Measurements from ENCODE around the gene RPE65.

The RPE65 gene

GRCh38 chr1:68460935-68461334 lies 11.2 kb upstream of the RPE65 start:
- Histone ChIP-seq H3K4me3 (no peak overlapping the region), H3K36me3 (ENCODE audit: insufficient read depth, low read length) (no peaks in the 10 kb centered on the region), H3K9ac (ENCODE audit: insufficient read length) (no peak overlapping the region), H3K27ac (no peak overlapping the region), H3K9me3 (ENCODE audit: low read depth, low read length) (no peaks in the 10 kb centered on the region)
- DNase-seq (ENCODE audit: low read depth, low spot score) = no peak
- TF ChIP-seq FOXP2 (optimal IDR thresholded peaks at IDR 0.05; ENCODE audit: control extremely low read depth, extremely low read length, insufficient read depth) (no peak), POLR2AphosphoS5 (IDR thresholded peaks at IDR 0.05; ENCODE audit: borderline replicate concordance, low read depth, low read length) (no peak), EZH2 (IDR thresholded peaks at IDR 0.05) (no peak)

DNA sequence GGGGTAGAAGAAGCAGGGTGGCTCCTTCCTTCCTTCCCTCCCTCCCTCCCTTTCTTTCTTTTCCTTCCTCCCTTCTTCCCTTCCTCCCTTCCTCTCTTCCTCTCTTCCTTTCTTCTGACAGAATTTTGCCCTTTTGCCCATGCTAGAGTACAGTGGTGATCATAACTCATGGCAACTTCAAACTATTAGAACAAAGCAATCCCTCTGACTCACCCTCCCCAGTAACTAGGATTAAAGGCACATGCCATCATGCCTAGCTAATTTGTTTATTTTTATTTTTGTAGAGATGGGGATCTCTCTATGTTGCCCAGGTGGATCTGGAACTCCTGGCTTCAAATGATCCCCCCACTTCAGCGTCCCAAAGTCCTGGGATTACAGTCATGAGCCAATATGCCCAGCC lies 10.0 kb upstream of the RPE65 start:
- no peak overlapping the region for H3K9ac ChIP-seq (ENCODE audit: insufficient read length)
- H3K4me3 ChIP-seq = no peak overlapping the region
- no peak for DNase-seq (ENCODE audit: low read depth, low spot score)
- no peaks in the 10 kb centered on the region for H3K9me3 ChIP-seq (ENCODE audit: low read depth, low read length)
- H3K36me3 ChIP-seq (ENCODE audit: insufficient read depth, low read length) = no peaks in the 10 kb centered on the region
- TF ChIP-seq EZH2 (IDR thresholded peaks at IDR 0.05) (no peak), FOXP2 (optimal IDR thresholded peaks at IDR 0.05; ENCODE audit: control extremely low read depth, extremely low read length, insufficient read depth) (no peak), POLR2AphosphoS5 (IDR thresholded peaks at IDR 0.05; ENCODE audit: borderline replicate concordance, low read depth, low read length) (no peak)
- no peak overlapping the region for H3K27ac ChIP-seq

GRCh38 chr1:68459091-68459490 lies 9.3 kb upstream of the RPE65 start:
- no peak overlapping the region for H3K27ac ChIP-seq
- H3K9ac ChIP-seq (ENCODE audit: insufficient read length) = no peak overlapping the region
- no peaks in the 10 kb centered on the region for H3K36me3 ChIP-seq (ENCODE audit: insufficient read depth, low read length)
- no peak overlapping the region for H3K4me3 ChIP-seq
- no peaks in the 10 kb centered on the region for H3K9me3 ChIP-seq (ENCODE audit: low read depth, low read length)
- no peak for TF ChIP-seq EZH2 (IDR thresholded peaks at IDR 0.05)
- TF ChIP-seq FOXP2 (optimal IDR thresholded peaks at IDR 0.05; ENCODE audit: control extremely low read depth, extremely low read length, insufficient read depth) = no peak
- DNase-seq (ENCODE audit: low read depth, low spot score) = no peak

DNA sequence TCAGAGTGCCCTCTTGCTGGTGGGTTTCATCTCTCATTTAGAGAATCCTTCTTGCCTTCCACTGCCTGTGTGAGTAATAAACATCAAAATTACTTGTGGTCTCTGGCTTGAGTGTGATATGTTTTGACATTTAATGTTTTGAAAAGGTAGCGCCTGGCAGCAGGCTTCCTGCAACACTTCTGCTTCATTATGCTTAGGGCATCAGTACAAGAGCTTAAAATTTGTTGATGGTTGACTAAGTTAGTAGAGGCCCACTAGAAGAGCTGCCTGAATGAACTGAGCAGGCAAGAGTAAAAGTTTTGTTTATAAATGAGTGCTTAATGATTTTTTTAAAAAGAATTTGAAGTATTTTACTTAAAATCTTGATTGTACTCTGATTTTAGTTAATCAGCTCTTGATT lies 6.4 kb upstream of the RPE65 start:
- Histone ChIP-seq H3K4me3 (no peak overlapping the region), H3K36me3 (ENCODE audit: insufficient read depth, low read length) (no peaks in the 10 kb centered on the region), H3K9me3 (ENCODE audit: low read depth, low read length) (no peaks in the 10 kb centered on the region), H3K27ac (no peak overlapping the region), H3K9ac (ENCODE audit: insufficient read length) (no peak overlapping the region)
- no peak for DNase-seq (ENCODE audit: low read depth, low spot score)
- TF ChIP-seq POLR2AphosphoS5 (IDR thresholded peaks at IDR 0.05; ENCODE audit: borderline replicate concordance, low read depth, low read length) = no peak

DNA sequence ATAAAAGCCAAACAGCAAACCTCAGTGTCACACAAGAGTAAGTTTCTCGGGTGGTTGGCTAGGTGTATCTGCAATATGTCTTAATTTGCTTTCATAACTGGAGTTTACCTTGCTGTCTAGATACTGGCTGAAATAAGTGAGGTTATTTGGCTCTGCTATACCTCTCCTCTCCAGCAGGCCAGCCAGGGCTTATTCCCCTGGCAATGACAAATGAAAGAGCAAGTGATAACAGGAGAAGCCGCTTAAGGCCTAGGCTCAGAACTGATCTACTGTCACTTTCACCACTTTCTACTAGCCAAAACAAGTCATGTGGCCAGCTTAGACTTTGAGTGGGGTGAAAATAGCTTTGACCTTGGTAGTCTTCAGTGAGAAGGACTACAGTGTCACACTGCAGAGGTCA lies 4.8 kb upstream of the RPE65 start:
- Histone ChIP-seq H3K9ac (ENCODE audit: insufficient read length) (no peak overlapping the region), H3K27ac (no peak overlapping the region), H3K9me3 (ENCODE audit: low read depth, low read length) (no peaks in the 10 kb centered on the region), H3K36me3 (ENCODE audit: insufficient read depth, low read length) (no peaks in the 10 kb centered on the region), H3K4me3 (no peak overlapping the region)
- DNase-seq (ENCODE audit: low read depth, low spot score) = no peak
- TF ChIP-seq FOXP2 (optimal IDR thresholded peaks at IDR 0.05; ENCODE audit: control extremely low read depth, extremely low read length, insufficient read depth) (no peak), EZH2 (IDR thresholded peaks at IDR 0.05) (no peak)

DNA sequence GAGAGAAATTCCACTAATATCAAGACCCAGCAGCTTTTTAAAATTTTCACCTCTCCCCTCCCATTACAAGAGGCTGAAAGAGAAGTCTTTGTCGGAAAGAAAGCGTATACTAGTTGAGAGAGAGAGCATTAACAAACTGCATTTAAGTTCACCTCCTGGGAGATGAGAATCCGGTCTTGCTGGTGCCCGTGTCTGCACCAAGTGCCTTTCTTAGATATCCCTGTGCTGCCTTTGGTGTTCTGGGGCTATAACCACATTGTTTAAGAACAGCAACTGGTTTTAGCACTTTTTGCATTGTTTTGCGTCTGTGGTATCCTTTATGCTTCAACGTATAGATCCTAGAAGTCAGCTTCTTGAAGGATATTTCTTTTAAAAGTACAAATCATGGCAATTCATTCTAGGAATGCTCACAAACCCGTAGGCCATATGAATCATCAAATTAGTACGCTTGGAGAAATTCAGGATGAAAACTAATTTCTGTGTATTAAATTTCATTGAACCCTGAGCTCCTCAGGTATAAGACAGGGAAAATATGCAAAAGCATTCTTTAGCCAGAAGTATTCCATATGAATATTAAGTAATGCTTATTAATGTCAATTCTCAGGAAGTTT lies 3.4 kb upstream of the RPE65 start:
- H3K9me3 ChIP-seq (ENCODE audit: low read depth, low read length) = no peaks in the 10 kb centered on the region
- H3K4me3 ChIP-seq = no peak overlapping the region
- DNase-seq (ENCODE audit: low read depth, low spot score) = no peak
- TF ChIP-seq EZH2 (IDR thresholded peaks at IDR 0.05) (no peak), FOXP2 (optimal IDR thresholded peaks at IDR 0.05; ENCODE audit: control extremely low read depth, extremely low read length, insufficient read depth) (no peak), POLR2AphosphoS5 (IDR thresholded peaks at IDR 0.05; ENCODE audit: borderline replicate concordance, low read depth, low read length) (no peak)
- no peak overlapping the region for H3K27ac ChIP-seq
- H3K9ac ChIP-seq (ENCODE audit: insufficient read length) = no peak overlapping the region
- no peaks in the 10 kb centered on the region for H3K36me3 ChIP-seq (ENCODE audit: insufficient read depth, low read length)

- H3K27ac ChIP-seq = no peak overlapping the region
- no peak for DNase-seq (ENCODE audit: low read depth, low spot score)
- H3K36me3 ChIP-seq (ENCODE audit: insufficient read depth, low read length) = no peaks in the 10 kb centered on the region
- no peak overlapping the region for H3K4me3 ChIP-seq
- no peaks in the 10 kb centered on the region for H3K9me3 ChIP-seq (ENCODE audit: low read depth, low read length)
- no peak overlapping the region for H3K9ac ChIP-seq (ENCODE audit: insufficient read length)
- TF ChIP-seq FOXP2 (optimal IDR thresholded peaks at IDR 0.05; ENCODE audit: control extremely low read depth, extremely low read length, insufficient read depth) = no peak
- no peak for TF ChIP-seq POLR2AphosphoS5 (IDR thresholded peaks at IDR 0.05; ENCODE audit: borderline replicate concordance, low read depth, low read length)
- no peak for TF ChIP-seq EZH2 (IDR thresholded peaks at IDR 0.05)
These were observed 1.4 kb downstream of the RPE65 start for GRCh38 chr1:68448365-68448764.

DNA sequence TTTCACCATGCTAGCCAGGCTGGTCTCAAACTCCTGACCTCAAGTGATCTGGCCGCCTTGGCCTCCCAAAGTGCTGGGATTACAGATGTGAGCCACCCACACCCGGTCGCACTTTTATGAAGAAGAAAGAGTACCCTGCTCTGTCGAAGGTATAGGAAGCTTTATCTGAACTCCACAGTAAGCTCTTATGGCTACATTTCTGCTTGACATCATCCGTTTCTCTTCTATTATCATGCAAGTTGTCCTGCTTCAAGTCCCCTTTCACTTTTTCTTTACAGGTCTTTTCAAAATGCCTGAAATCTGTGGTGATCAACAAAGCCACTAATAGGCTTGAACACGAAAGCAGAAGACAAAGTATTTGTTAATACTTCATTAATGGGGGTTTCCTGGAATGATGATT lies 4.0 kb downstream of the RPE65 start:
- no peak for TF ChIP-seq EZH2 (IDR thresholded peaks at IDR 0.05)
- TF ChIP-seq FOXP2 (optimal IDR thresholded peaks at IDR 0.05; ENCODE audit: control extremely low read depth, extremely low read length, insufficient read depth) = no peak
- TF ChIP-seq POLR2AphosphoS5 (IDR thresholded peaks at IDR 0.05; ENCODE audit: borderline replicate concordance, low read depth, low read length) = no peak
- DNase-seq (ENCODE audit: low read depth, low spot score) = no peak
- Histone ChIP-seq H3K27ac (no peak overlapping the region), H3K4me3 (no peak overlapping the region), H3K9me3 (ENCODE audit: low read depth, low read length) (no peaks in the 10 kb centered on the region), H3K9ac (ENCODE audit: insufficient read length) (no peak overlapping the region), H3K36me3 (ENCODE audit: insufficient read depth, low read length) (no peaks in the 10 kb centered on the region)

DNA sequence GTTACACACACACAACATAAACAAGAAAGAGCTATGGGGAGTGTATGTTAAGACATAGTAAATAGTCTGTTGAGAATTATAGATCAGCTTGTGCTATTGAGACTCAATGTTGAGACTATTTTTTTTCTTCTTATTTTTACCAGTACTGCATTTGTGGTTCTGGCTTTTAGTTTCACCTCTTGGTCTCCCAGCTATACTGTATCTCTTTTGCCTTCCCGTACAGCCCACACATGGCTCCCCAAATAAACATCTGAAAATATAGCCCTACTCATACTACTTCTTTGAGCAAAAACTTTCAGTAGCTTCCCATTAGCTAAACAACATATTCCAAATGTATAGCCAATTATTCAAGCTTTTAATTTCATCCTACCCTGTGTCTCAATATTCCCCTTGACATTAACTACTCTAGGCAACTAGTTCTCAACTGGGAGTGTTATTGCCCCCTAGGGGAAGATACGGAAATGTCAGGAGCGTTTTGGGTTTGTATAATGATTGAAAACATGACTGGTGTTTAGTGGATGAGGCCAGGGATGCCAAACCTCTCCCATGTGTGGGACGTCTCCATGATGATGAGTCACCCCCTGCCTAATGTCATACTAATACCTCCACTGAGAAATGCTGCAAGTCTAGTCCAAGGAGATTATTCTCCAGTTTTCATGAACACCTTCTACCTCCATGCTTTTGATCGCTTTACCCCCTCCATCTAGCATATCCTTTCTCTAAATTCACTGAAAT lies 6.8 kb downstream of the RPE65 start:
- H3K9ac ChIP-seq (ENCODE audit: insufficient read length) = no peak overlapping the region
- no peaks in the 10 kb centered on the region for H3K9me3 ChIP-seq (ENCODE audit: low read depth, low read length)
- no peaks in the 10 kb centered on the region for H3K36me3 ChIP-seq (ENCODE audit: insufficient read depth, low read length)
- no peak overlapping the region for H3K27ac ChIP-seq
- no peak overlapping the region for H3K4me3 ChIP-seq
- TF ChIP-seq POLR2AphosphoS5 (IDR thresholded peaks at IDR 0.05; ENCODE audit: borderline replicate concordance, low read depth, low read length) (no peak), EZH2 (IDR thresholded peaks at IDR 0.05) (no peak), FOXP2 (optimal IDR thresholded peaks at IDR 0.05; ENCODE audit: control extremely low read depth, extremely low read length, insufficient read depth) (no peak)
- DNase-seq (ENCODE audit: low read depth, low spot score) = no peak

All from SK-N-MC (cell line).